ENCODE data around the gene B3GAT1. TPM values are rescaled to one million over a fixed set of nuclear protein-coding genes. Genes with fewer than 3 reads are reported as not detected.
A peak's percentile ranks its signal among the peaks of the same experiment; 100 is the strongest.

B3GAT1 gene
- polyA plus RNA-seq, 1 of the 3 experiments (the other 2 are of a cell fraction): 0.15 TPM

DNA sequence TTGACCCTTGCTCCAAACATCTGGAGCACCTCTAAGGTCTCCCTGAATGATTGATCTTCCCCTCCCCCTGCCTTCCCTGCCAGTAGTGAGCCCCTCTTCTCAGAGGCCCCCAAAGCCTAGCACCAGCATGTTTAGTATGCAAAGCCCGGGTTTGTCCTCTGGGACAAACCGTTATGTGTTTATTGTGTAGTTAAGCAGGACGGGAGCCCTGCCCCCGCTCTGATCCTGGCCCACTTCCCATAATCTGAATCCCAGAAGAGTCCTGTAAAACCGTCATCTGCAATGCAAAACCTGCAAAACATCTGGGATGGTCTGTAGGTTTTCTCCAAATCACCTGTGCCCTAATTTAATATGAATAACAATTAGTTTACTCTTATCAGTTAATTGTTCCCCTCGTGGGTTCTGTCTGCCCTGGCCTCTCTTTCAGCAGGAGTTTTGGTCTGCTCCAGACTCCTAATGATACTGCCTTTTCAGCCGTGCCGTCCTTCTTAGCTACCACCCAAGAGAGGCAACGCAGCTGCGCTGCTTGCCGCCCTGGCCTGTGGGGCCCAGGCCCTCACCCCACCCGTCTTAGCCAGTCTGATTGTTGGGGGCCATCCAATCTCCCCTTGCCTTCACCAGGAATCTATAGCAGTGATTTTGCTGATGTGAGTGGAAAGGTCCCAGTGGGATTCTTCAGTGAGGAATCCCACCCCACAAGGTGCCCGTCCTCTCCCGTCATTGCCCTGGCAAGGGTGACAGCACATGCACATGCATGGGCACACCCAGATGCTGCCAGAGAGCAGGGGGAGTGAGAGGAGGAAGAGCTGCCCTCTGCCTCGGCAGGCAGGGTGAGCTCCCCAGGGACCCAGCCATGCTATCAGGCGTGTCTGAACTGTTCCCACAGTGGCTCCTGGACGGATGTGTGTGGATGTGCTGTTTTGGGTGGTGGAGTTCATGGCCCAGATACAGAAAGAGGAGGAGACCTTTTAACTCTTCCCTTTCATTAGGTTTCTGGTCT lies 3.0 kb upstream of the B3GAT1 start:
- ChIA-PET POLR2A (no interaction called here), CTCF (interaction anchor here (1.1 kb wide), 1 partner anchor 16 kb away, joined by 3 read pairs; no protein-coding TSS in a partner anchor)
- Histone ChIP-seq H3F3A (replicated peaks; ENCODE audit: insufficient read depth) (no peaks in the 10 kb centered on the region), H3K4me2 (no peak overlapping the region), H3K36me3 (replicated peaks in 1 of 2; ENCODE audit: control insufficient read depth in 1 of 2, insufficient read depth in 2 of 2, low read length in 1 of 2) (no peaks in the 10 kb centered on the region), H2AFZ (ENCODE audit: low read depth) (no peak overlapping the region), H3K9ac (no peak overlapping the region), H3K4me1 (ENCODE audit: control insufficient read depth in 1 of 2, insufficient read depth in 2 of 2, low read depth in 1 of 2, low read length in 1 of 2) (peaks cover 0 to 64% of the 10 kb centered on the region in 2 experiments; a peak in 2 of 4 replicates), H4K20me1 (ENCODE audit: insufficient read depth) (no peaks in the 10 kb centered on the region), H3K9me2 (no peaks in the 10 kb centered on the region), H3K79me2 (ENCODE audit: insufficient read depth) (no peaks in the 10 kb centered on the region), H3K27me3 (ENCODE audit: insufficient read depth) (no peaks in the 10 kb centered on the region), H3K9me3 (no peaks in the 10 kb centered on the region), H3K27ac (ENCODE audit: low read depth in 2 of 2, low read length in 1 of 2) (peak overlapping the region in 1 of 2 experiments; percentile 82; a peak in 2 of 4 replicates), H3K4me3 (ENCODE audit: low read depth in 2 of 2, low read length in 1 of 2) (no peak overlapping the region)
- peak; percentile 46 for DNase-seq
- TF ChIP-seq EP300 (IDR thresholded peaks at IDR 0.05; ENCODE audit: borderline replicate concordance in 1 of 2, low read depth in 1 of 2, low read length in 1 of 2) (peak in 1 of 2 experiments; percentile 33; a peak in 1 of 4 replicates), USF1 (IDR thresholded peaks at IDR 0.05; ENCODE audit: borderline replicate concordance, low read depth) (no peak), EZH2phosphoT487 (IDR thresholded peaks at IDR 0.05; ENCODE audit: borderline replicate concordance, low read depth) (no peak), IRF3 (IDR thresholded peaks at IDR 0.05; ENCODE audit: low read depth, low read length) (no peak), GATA2 (CRISPR knock-in tag; IDR thresholded peaks at IDR 0.05) (0 out of 2 replicates have a peak, but pooled peaks have one; percentile 21), NRF1 (IDR thresholded peaks at IDR 0.05; ENCODE audit: low read depth, low read length) (no peak), RAD21 (IDR thresholded peaks at IDR 0.05; ENCODE audit: low read length) (no peak)
- TF ChIP-seq, protein P1, sequence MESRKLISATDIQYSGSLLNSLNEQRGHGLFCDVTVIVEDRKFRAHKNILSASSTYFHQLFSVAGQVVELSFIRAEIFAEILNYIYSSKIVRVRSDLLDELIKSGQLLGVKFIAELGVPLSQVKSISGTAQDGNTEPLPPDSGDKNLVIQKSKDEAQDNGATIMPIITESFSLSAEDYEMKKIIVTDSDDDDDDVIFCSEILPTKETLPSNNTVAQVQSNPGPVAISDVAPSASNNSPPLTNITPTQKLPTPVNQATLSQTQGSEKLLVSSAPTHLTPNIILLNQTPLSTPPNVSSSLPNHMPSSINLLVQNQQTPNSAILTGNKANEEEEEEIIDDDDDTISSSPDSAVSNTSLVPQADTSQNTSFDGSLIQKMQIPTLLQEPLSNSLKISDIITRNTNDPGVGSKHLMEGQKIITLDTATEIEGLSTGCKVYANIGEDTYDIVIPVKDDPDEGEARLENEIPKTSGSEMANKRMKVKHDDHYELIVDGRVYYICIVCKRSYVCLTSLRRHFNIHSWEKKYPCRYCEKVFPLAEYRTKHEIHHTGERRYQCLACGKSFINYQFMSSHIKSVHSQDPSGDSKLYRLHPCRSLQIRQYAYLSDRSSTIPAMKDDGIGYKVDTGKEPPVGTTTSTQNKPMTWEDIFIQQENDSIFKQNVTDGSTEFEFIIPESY (IDR thresholded peaks at IDR 0.05; ENCODE audit: borderline replicate concordance, low read depth): no peak
- WGBS (ENCODE audit: low lambda C conversion rate): 46% methylated on average over 17 of the region's 17 CpGs

Data from SK-N-SH (cell line).